HUDEP-2 (cell line): ENCODE measurements around the gene CGB1.

Source experiments
- DNase-seq, 76 experiments: peaks; one replicate each; lab custom pipeline; 2025; ENCODE audit not compliant: unreplicated experiment in 76 of 76; lab: John Stamatoyannopoulos, UW

The CGB1 gene

GRCh38 chr19:49004133-49004532, 32.6 kb downstream of the CGB1 start:
- DNase-seq = no peak

GRCh38 chr19:48999481-49000325, 37.0 kb downstream of the CGB1 start:
- peak in 56 of 76 experiments; percentile 22 to 76 (median 56) for DNase-seq

- peak in 56 of 76 experiments; percentile 16 to 82 (median 62) for DNase-seq
Observed at GRCh38 chr19:48997972-48998371, 38.7 kb downstream of the CGB1 start.

DNA sequence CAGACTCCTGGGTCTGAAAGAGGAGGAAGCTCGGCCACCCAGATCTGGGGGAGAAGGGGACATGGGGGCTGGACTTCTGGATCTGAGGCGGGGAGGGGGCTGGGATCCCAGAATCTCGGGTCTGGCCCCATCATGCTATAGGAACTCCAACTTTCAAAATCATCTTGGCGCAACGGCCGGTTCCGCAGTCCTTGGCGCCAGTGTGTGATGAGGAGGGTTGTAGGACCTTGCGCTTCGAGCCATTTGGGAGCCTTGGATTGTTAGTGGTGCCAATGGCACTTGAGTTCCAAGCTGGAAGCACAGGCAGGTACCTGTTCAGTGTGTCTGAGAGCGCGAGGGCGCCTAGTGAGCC, 42.7 kb downstream of the CGB1 start:
- DNase-seq = peak in 1 of 76 experiments; percentile 28

GRCh38 chr19:48993175-48994034, 43.3 kb downstream of the CGB1 start, which contains the start of the genes GYS1 and RUVBL2:
Gene GYS1, minus strand, starts transcription at chr19:48993309. Its CDS starts 197 bp downstream, at chr19:48993112.
Gene RUVBL2, plus strand, starts transcription at chr19:48993887. Its CDS starts 25 bp downstream, at chr19:48993912.
- peak; percentile 91 to 100 (median 100) for DNase-seq

GRCh38 chr19:48992581-48993174, 44.0 kb downstream of the CGB1 start:
- peak in 6 of 76 experiments; percentile 26 to 60 (median 52) for DNase-seq

DNA sequence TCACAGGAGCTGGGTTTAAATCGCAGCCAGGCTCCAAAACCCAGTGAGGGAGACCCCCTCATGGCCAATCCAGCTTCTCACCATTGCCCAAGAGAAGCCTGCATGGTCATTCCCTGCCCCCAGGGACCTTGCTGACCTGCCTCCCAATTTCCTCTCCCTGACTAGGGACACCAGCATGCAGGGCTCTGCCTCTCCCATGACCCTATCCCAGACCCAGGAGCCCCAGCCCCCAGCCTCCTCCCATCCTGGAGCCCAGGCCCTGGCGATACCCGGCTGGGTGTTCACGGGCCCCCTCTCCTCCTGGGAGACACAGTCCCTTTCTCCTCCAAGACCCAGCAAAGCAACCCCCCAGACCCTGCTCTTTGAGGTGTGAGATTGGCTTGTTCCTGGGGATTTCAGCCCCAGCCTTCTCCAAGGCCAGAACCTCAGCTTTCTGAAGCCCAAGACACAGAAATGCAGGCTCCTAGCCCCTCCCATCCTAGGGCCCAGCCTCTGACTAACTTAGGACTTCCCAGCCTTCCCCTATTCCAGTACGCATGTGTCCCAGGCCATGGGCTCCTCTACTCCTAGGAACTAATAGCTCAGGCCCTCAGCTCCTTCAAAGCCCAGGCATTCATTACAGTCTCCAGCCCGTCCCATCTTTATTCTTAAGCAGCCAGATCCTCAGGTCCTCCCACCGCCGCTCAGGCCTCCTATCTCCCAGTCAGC, 44.7 kb downstream of the CGB1 start:
- DNase-seq = peak in 15 of 76 experiments; percentile 16 to 39 (median 27)

DNA sequence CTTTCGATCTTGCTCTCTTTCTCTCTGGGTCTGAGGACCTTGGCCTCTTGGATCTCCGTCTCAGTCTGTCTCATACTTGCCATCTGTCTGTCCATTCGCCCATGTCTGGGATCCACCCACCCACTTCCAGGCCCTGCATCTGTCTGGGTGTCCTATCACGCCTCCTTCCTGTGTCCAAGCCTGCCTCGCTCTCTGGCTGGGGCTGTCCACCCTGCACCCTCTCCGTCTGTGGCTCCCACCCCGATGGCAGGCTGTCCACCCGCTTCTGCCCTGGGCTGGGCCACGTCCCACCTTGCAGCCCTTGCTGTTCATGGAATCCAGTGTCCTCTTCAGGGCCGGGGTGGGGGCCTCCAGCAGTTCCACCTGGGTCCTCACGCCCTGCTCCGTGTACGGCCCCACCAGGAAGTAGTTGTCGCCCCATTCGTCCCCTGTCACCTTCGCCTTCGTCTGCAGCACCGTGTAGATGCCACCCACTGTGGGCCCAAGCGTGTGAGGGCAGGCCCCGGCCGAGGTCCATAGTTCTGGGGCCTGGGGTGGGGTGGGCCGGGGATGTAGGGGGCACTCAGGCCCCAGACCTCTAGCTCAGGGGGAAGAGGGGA, 45.6 kb downstream of the CGB1 start:
- DNase-seq = no peak

- DNase-seq = no peak
Observed at GRCh38 chr19:48990400-48990799, 46.3 kb downstream of the CGB1 start.

GRCh38 chr19:48989701-48990291, 46.9 kb downstream of the CGB1 start:
- no peak for DNase-seq

GRCh38 chr19:48988860-48989259, 47.8 kb downstream of the CGB1 start:
- no peak for DNase-seq

DNA sequence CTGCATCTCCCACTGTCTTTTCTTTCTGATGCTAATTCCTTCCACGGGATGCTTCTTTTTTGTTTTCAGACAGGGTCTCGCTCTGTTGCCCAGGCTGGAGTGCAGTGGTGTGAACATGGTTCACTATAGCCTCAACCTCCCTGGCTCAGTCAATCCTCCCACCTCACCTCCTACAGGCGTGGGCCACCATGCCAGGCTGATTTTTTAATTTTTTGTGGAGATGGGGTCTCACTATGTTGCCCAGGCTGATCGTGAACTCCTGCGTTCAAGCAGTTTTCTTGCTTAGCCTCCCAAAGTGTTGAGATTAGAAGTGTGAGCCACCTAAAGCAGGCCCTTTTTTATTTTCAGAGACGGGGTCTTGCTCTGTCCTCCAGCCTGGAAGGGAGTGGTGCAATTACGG, 48.4 kb downstream of the CGB1 start:
- no peak for DNase-seq

GRCh38 chr19:48987323-48987722, 49.4 kb downstream of the CGB1 start:
- no peak for DNase-seq

GRCh38 chr19:48986211-48986610, 50.5 kb downstream of the CGB1 start:
- DNase-seq = no peak

- DNase-seq = no peak
Observed at GRCh38 chr19:48985711-48986110, 51.0 kb downstream of the CGB1 start.
